DOHH2 (cell line): ENCODE results near the gene C1QTNF12.

Source experiments
- H3F3A ChIP-seq: fragments of 200-600 bp; sonication (generic), shearing (Covaris generic); 2 replicates; pipeline ENCODE4 v1.6.0; 2016; ENCODE audit warnings: antibody characterized with exemption, mild to moderate bottlenecking; ENCODE audit not compliant: control insufficient read depth, insufficient read depth
- H3K27ac ChIP-seq: fragments of 200-600 bp; sonication (generic); 2 replicates; pipeline ENCODE4 v1.5.1; 2014; ENCODE audit warnings: low read depth, mild to moderate bottlenecking, low read length, moderate library complexity
- H3K27me3 ChIP-seq: fragments of 200-600 bp; sonication (generic); 2 replicates; pipeline ENCODE4 v1.6.1; 2014; ENCODE audit warnings: mild to moderate bottlenecking, low read length, mixed read lengths; ENCODE audit not compliant: control insufficient read depth
- H3K36me3 ChIP-seq: fragments of 200-600 bp; sonication (generic); 2 replicates; pipeline ENCODE4 v1.6.1; 2014; ENCODE audit warnings: mild to moderate bottlenecking, low read length, moderate library complexity, mixed read lengths; ENCODE audit not compliant: control insufficient read depth
- H3K4me1 ChIP-seq: fragments of 200-600 bp; sonication (generic); 2 replicates; pipeline ENCODE4 v1.6.1; 2014; ENCODE audit warnings: mild to moderate bottlenecking, low read length, mixed read lengths; ENCODE audit not compliant: control insufficient read depth
- H3K4me2 ChIP-seq: fragments of 200-600 bp; sonication (generic); 2 replicates; pipeline ENCODE4 v1.6.0; 2014; ENCODE audit warnings: mild to moderate bottlenecking, low read length, moderate library complexity
- H3K4me3 ChIP-seq: fragments of 200-600 bp; sonication (generic); 2 replicates; pipeline ENCODE4 v1.5.1; 2014; ENCODE audit warnings: mild to moderate bottlenecking, low read length, mixed read lengths
- H3K79me2 ChIP-seq: fragments of 200-600 bp; sonication (generic); 2 replicates; pipeline ENCODE4 v1.6.1; 2014; ENCODE audit warnings: mild to moderate bottlenecking, low read length, mixed read lengths; ENCODE audit not compliant: control insufficient read depth
- H3K9me2 ChIP-seq: fragments of 200-600 bp; sonication (generic); replicated peaks from 2 replicates; pipeline ENCODE4 v1.6.1; 2014; ENCODE audit warnings: mild to moderate bottlenecking, low read length, mixed read lengths; ENCODE audit not compliant: control insufficient read depth
- H3K9me3 ChIP-seq: fragments of 200-600 bp; sonication (generic); 2 replicates; pipeline ENCODE4 v1.6.1; 2014; ENCODE audit warnings: antibody characterized with exemption, low read length, mixed read lengths; ENCODE audit not compliant: control insufficient read depth, insufficient read depth
- H4K20me1 ChIP-seq: fragments of 200-600 bp; sonication (generic); 2 replicates; pipeline ENCODE4 v1.6.0; 2014; ENCODE audit warnings: low read depth, mild to moderate bottlenecking, antibody characterized with exemption, low read length, moderate library complexity; ENCODE audit not compliant: control insufficient read depth, insufficient read depth
- EZH2phosphoT487 ChIP-seq: fragments of 200-600 bp; sonication (generic); IDR thresholded peaks from 2 replicates; pipeline ENCODE4 v1.6.1; 2017; ENCODE audit warnings: borderline replicate concordance, mild to moderate bottlenecking, antibody characterized with exemption, low read length, moderate library complexity, mixed read lengths
- TF ChIP-seq, protein P1 (sequence below): fragments of 200-600 bp; sonication (generic); IDR thresholded peaks from one replicate; pipeline ENCODE4 v1.5.1; 2014; ENCODE audit warnings: antibody characterized with exemption, mild to moderate bottlenecking, low read depth, low read length; ENCODE audit not compliant: poor library complexity, severe bottlenecking

The C1QTNF12 gene

GRCh38 chr1:1259951-1260600, 13.6 kb upstream of the C1QTNF12 start:
- no peaks in the 10 kb centered on the region for H3K9me3 ChIP-seq
- peaks cover 71% of the 10 kb centered on the region for H3K36me3 ChIP-seq
- peaks cover 19% of the 10 kb centered on the region for H3K4me1 ChIP-seq
- H3K27ac ChIP-seq: peak overlapping the region; percentile 51
- peak overlapping the region; percentile 23; the same call in 1 of the 2 replicates for H3K4me3 ChIP-seq
- peaks cover 36% of the 10 kb centered on the region for H3K79me2 ChIP-seq
- no peaks in the 10 kb centered on the region for H3K9me2 ChIP-seq
- TF ChIP-seq, protein P1, sequence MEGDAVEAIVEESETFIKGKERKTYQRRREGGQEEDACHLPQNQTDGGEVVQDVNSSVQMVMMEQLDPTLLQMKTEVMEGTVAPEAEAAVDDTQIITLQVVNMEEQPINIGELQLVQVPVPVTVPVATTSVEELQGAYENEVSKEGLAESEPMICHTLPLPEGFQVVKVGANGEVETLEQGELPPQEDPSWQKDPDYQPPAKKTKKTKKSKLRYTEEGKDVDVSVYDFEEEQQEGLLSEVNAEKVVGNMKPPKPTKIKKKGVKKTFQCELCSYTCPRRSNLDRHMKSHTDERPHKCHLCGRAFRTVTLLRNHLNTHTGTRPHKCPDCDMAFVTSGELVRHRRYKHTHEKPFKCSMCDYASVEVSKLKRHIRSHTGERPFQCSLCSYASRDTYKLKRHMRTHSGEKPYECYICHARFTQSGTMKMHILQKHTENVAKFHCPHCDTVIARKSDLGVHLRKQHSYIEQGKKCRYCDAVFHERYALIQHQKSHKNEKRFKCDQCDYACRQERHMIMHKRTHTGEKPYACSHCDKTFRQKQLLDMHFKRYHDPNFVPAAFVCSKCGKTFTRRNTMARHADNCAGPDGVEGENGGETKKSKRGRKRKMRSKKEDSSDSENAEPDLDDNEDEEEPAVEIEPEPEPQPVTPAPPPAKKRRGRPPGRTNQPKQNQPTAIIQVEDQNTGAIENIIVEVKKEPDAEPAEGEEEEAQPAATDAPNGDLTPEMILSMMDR: no peak
- no peak for TF ChIP-seq EZH2phosphoT487
- no peaks in the 10 kb centered on the region for H4K20me1 ChIP-seq
- H3K4me2 ChIP-seq: peak overlapping the region; percentile 49
- no peaks in the 10 kb centered on the region for H3K27me3 ChIP-seq
- 0 out of 2 replicates have a peak, but pooled peaks cover 3% of the 10 kb centered on the region for H3F3A ChIP-seq

DNA sequence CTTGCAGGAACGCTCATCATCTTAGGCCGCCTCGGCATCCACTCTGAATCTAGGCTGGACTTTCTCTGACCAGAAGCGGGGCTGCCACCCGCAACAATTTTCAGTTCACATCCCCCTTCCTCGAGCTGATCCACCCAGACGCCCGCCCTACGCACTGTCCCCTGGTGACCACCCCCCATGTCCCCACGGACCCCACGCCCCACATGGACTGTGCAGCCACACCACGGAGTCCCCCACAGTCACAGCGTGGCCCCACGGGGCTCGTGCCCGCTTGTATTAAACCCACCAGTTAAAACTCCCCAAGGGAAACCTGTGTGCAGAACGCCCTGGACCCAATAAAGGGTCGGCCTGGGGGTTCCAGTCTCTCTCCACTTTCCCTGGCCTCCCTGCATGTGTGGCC, 13.0 kb upstream of the C1QTNF12 start:
- H3K9me2 ChIP-seq: no peaks in the 10 kb centered on the region
- H4K20me1 ChIP-seq: no peaks in the 10 kb centered on the region
- TF ChIP-seq EZH2phosphoT487: no peak
- TF ChIP-seq, protein P1: no peak
- H3K36me3 ChIP-seq: peaks cover 71% of the 10 kb centered on the region
- peak overlapping the region; percentile 51 for H3K27ac ChIP-seq
- no peaks in the 10 kb centered on the region for H3K9me3 ChIP-seq
- H3K27me3 ChIP-seq: no peaks in the 10 kb centered on the region
- peaks cover 32% of the 10 kb centered on the region for H3K79me2 ChIP-seq
- H3F3A ChIP-seq: 0 out of 2 replicates have a peak, but pooled peaks cover 3% of the 10 kb centered on the region
- H3K4me3 ChIP-seq: no peak overlapping the region
- peak overlapping the region; percentile 49; the same call in 1 of the 2 replicates for H3K4me2 ChIP-seq
- peaks cover 19% of the 10 kb centered on the region for H3K4me1 ChIP-seq

- Histone ChIP-seq H3K79me2 (peaks cover 30% of the 10 kb centered on the region), H3K4me2 (no peak overlapping the region), H4K20me1 (no peaks in the 10 kb centered on the region), H3K36me3 (peaks cover 71% of the 10 kb centered on the region), H3K9me2 (no peaks in the 10 kb centered on the region), H3K27me3 (no peaks in the 10 kb centered on the region), H3K9me3 (no peaks in the 10 kb centered on the region), H3K4me1 (peaks cover 19% of the 10 kb centered on the region), H3K4me3 (no peak overlapping the region), H3F3A (0 out of 2 replicates have a peak, but pooled peaks cover 3% of the 10 kb centered on the region), H3K27ac (no peak overlapping the region)
- TF ChIP-seq EZH2phosphoT487: no peak
- TF ChIP-seq, protein P1: no peak
These were observed 12.6 kb upstream of the C1QTNF12 start for GRCh38 chr1:1259119-1259488.
